Measurements from ENCODE around the gene PRRG2. TPM values are rescaled to one million over a fixed set of nuclear protein-coding genes. Genes with fewer than 3 reads are reported as not detected.

The PRRG2 gene
- polyA plus RNA-seq, 6 donors from 2014 or later, result 0.20 to 0.79 (median 0.62) TPM; not detected in 1

DNA sequence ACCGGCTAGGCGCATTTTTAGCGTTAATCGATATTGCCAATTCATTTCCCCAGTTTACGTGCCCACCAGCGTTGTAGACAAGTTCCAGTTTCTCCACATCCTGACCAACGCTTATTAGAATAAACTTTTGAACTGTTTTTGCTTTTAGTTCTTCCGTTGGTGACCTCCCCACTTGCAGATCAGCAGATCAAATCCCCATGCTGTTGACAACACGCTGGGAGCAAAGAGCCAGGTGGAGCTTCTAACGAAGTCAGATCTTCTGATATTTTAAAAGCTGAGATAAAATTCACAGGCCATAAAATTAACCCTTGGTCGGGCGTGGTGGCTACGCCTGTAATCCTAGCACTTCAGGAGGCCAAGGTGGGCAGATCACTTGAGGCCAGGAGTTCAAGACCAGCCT, 32.1 kb upstream of the PRRG2 start:
- H3K4me1 Mint-ChIP-seq, result peaks cover 4 to 17% (median 13%) of the 10 kb centered on the region in 3 donors
- no peaks in the 10 kb centered on the region for H3K36me3 Mint-ChIP-seq
- no peak for ATAC-seq (ENCODE audit: low read depth in 2 of 2)
- DNase-seq, result no peak
- H3K27ac Mint-ChIP-seq, result no peak overlapping the region
- H3K9me3 Mint-ChIP-seq, result no peaks in the 10 kb centered on the region
- no peaks in the 10 kb centered on the region for H3K27me3 Mint-ChIP-seq
- H3K4me3 Mint-ChIP-seq, result no peak overlapping the region

DNA sequence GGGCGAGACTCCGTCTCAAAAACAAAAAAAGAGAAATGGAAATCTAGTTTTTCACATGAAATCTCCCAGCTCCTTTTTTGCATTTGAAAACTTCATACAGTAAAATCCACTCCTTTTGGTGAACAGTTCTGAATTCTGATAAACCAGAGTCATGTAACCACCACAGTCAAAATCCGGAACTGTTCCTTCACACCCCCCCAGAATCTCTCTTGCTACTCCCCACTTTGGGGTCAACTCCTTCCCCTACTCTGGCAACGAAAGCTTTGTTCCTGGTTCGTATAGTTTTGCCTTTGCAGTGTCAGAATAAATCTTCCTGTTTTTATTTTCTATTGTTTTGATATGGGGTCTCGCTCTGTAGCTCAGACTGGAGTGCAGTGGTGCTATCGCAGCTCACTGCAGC, 29.6 kb upstream of the PRRG2 start:
- Mint-ChIP-seq H3K36me3 (no peaks in the 10 kb centered on the region), H3K27me3 (no peaks in the 10 kb centered on the region), H3K4me1 (peaks cover 13 to 18% (median 14%) of the 10 kb centered on the region in 3 donors), H3K4me3 (no peak overlapping the region), H3K27ac (peak overlapping the region in 2 of 6 donors; percentile 50 to 59), H3K9me3 (no peaks in the 10 kb centered on the region)
- ATAC-seq (ENCODE audit: low read depth in 2 of 2), result no peak
- no peak for DNase-seq

DNA sequence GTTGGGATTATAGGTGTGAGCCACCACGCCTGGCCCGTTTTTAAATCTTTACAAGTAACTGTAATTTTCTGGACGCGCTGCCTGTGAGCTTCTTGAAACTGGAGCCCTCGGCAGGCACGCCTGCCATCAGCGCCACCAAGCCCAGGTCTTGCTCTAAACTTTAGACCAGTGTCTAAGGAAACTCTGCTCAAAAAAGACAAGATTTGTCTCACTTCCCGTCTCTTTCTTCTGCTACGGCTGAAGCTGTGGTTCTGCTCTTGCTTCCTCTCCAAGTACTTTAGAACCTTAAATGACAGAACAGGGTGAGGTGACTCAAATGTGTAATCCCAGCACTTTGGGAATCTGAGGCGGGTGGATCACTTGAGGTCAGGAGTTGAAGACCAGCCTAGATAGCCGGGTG, 28.4 kb upstream of the PRRG2 start:
- ATAC-seq (ENCODE audit: low read depth in 2 of 2), result no peak
- peak overlapping the region in 2 of 6 donors; percentile 33 to 54 for H3K27ac Mint-ChIP-seq
- no peak for DNase-seq
- peaks cover 10 to 12% (median 12%) of the 10 kb centered on the region in 3 donors for H3K4me1 Mint-ChIP-seq
- H3K36me3 Mint-ChIP-seq, result peaks cover 5 to 6% of the 10 kb centered on the region in 2 donors
- no peaks in the 10 kb centered on the region for H3K9me3 Mint-ChIP-seq
- no peaks in the 10 kb centered on the region for H3K27me3 Mint-ChIP-seq
- H3K4me3 Mint-ChIP-seq, result peak overlapping the region in 1 of 8 donors; percentile 11

DNA sequence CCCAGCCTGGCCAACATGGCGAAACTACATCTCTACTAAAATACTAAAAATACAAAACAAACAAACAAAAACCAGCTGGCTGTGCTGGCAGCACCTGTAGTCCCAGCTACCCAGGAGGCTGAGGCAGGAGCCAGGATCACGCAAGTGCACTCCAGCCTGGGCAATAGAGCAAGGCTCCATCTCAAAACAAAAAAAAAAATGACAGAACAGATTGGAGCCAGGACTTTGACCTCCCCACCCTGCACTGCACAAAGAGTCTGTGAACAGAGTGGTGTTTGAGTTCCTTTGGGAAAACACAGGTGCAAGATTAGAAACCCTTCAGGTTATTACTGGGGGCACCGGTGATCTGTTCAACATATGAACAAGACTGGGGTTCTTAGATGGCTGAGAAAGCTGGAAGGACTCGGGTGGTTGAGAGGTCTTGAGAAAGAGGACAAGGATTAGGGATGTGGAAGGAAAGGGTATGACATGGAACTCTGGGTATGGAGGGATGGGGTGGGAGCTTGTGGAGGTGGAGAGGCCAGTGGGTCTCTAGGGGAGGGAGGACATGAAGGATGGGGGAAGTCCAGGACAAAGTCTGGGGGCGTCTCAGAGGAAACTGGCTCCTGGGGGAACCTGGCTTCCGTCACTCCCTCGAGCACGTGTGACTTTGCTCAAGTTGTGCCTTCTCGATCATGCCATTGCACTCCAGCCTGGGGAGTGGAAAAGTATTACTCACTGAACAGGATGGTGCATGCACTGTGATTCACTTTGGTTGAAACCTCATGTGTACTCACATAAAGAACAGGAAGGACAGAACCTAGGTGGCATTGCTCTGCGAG, 27.5 kb upstream of the PRRG2 start:
- no peak for DNase-seq
- Mint-ChIP-seq H3K36me3 (peaks cover 5 to 8% of the 10 kb centered on the region in 2 donors), H3K27ac (peak overlapping the region in 1 of 6 donors; percentile 46), H3K9me3 (no peaks in the 10 kb centered on the region), H3K4me1 (peaks cover 10 to 12% (median 12%) of the 10 kb centered on the region in 3 donors), H3K27me3 (no peaks in the 10 kb centered on the region), H3K4me3 (no peak overlapping the region)
- ATAC-seq (ENCODE audit: low read depth in 2 of 2), result no peak

DNA sequence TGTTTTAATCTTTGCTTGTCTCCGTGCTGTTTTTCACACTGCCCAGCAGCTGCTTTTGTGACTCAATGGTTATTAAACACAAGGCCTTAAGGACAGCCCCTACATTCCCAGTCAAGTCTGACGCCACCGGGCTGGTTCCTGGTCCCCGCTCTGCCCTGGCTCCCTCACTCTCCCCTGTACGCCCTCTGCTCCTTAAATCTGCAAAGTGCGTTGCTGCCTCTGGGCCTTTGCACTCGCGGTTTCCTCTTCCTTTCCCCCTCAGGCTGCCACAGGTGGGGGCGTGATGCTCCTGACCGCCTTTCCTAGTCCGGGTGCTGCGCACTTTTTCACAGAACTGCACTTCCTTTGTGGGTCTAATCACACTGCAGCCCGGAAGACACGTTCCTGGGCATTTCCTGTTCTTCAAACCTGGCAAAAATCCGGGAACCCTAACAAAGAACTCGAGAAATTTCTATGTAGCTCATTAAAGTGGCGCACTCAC, 26.4 kb upstream of the PRRG2 start:
- Mint-ChIP-seq H3K4me3 (no peak overlapping the region), H3K4me1 (peaks cover 13 to 17% (median 16%) of the 10 kb centered on the region in 3 donors), H3K36me3 (peaks cover 5 to 8% of the 10 kb centered on the region in 2 donors), H3K27me3 (no peaks in the 10 kb centered on the region), H3K9me3 (no peaks in the 10 kb centered on the region), H3K27ac (peak overlapping the region in 4 of 6 donors; percentile 8 to 74 (median 50))
- ATAC-seq (ENCODE audit: low read depth in 2 of 2) (no peak), DNase-seq (no peak)

DNA sequence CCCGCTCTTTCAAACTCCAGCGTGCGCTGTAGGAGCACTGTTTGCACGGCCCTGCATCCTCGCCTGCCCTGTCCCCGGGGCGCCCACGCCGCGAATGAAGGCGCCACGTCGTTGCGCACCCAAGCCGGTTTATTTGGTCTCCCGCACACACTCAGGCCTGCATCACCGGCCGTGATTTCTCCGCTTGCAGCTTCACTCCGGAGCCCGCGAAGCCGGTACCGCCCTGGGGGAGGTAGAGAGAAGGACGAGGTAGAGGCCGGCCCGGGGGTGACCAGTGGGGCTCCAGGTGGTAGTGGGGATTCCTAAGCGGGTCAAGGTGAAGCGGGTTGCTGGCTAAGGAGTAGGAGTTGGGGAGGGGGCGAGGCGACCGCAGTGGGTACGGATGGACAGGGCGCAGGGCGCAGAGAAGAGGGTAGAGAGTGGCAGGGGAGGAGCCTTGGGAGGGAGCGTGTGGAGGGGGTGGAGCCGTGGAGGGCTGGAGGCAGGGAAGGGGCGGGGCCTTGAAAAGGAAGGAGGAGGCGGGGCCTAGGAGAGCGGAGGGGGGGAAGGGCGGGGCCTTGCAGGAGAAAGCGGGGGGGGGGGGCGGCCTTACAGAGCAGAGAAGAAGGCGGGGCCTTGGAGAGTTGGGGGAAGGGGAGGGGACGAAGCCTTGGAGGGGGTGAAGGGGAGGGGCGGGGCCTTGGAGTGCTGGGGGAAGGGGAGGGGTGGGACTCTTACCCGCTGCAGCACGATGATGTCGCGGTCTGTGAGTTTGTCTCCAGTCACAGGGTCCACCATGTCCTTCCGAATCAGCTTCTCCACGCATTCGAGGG, 25.3 kb upstream of the PRRG2 start:
- Mint-ChIP-seq H3K36me3 (peaks cover 5 to 8% of the 10 kb centered on the region in 2 donors), H3K9me3 (no peaks in the 10 kb centered on the region), H3K27ac (peak overlapping the region in 2 of 6 donors; percentile 69 to 70), H3K4me1 (peaks cover 24 to 27% (median 26%) of the 10 kb centered on the region in 3 donors), H3K27me3 (no peaks in the 10 kb centered on the region), H3K4me3 (no peak overlapping the region)
- DNase-seq (no peak), ATAC-seq (ENCODE audit: low read depth in 2 of 2) (peak; percentile 27 to 47)

DNA sequence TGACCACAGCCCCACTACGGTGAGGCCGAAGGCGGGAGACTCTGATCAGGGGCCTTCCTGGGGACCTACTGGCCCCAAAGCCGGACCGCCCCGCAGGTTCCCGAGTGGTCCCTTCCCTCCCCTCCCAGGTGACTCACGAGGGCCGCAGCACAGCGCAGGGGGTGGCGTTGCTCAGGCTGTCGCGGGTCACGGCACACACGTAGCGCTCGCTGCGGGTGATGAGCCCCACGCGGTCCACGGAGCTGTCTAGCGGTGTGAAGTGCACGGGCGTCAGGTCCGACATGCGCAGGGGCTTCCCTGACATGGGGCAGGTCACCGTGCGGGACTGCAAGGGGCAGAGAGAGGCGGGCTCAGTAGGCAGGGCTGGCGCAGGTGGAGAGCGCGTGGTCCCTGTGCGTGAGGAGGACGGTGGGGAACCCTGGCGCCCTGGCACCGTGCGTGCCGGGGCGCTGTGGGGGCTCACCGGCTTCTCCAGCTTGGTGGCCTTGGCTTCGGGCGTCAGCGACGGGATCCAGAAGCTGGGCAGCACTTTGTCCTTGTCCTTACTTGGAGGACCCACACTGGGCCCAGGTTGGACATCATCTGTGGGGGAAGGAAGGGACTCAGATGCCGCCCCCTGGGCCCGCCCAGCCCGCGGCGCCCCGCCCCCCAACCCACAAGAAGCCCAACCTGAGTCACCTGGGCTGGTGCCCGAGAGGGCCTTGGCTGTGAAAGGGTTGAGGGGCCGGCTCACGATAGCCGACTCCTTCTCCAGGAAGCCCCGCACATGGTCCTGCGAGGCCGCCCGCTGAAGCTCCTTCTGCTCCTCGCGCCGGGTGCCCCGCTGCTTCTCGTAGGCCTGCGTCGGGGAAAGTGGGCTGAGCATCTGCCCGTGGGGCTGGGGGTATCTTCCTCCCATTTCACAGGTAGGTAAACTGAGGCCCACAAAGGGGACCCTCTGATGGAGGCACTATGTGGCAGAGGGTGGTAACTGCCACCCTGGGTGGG, 24.4 kb upstream of the PRRG2 start:
- Mint-ChIP-seq H3K27ac (no peak overlapping the region), H3K27me3 (no peaks in the 10 kb centered on the region), H3K4me3 (no peak overlapping the region), H3K9me3 (no peaks in the 10 kb centered on the region), H3K4me1 (peaks cover 30 to 34% (median 33%) of the 10 kb centered on the region in 3 donors), H3K36me3 (peaks cover 5 to 8% of the 10 kb centered on the region in 2 donors)
- ATAC-seq (ENCODE audit: low read depth in 2 of 2) (no peak), DNase-seq (no peak)

DNA sequence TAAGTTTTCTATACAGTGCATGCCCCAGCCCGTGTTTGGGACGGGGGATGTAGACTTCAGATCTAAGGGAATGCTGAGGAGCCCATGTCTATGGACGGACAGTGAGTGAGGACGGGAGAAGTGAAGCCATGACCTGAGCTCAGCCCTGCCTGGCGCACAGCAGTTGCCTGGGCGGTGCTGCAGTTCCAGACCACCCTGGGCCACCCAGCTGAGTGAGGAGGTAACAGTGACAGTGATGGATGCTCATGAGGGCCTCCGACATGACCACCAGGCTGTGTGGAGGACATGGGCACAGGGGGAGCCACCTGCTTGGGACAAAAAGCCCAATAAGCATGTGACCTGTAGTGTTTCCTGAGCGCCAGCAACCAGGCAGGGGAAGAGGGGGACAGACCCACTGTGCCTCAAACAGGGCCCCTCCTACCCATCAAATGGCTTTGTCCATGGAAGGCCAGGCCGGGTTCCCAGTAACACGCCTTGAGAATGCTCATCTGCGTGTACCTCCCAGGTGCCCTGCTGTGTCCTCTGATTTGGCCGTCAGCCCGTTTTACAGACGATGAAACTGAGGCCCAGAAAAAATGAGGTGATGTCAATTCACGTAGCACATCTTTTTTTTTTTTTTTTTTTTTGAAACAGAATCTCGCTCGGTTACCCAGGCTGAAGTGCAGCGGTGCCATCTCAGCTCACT, 23.3 kb upstream of the PRRG2 start:
- H3K4me1 Mint-ChIP-seq, result peaks cover 34 to 35% (median 34%) of the 10 kb centered on the region in 3 donors
- peak overlapping the region in 1 of 6 donors; percentile 47 for H3K27ac Mint-ChIP-seq
- peaks cover 5 to 8% of the 10 kb centered on the region in 2 donors for H3K36me3 Mint-ChIP-seq
- no peak for DNase-seq
- no peaks in the 10 kb centered on the region for H3K9me3 Mint-ChIP-seq
- no peaks in the 10 kb centered on the region for H3K27me3 Mint-ChIP-seq
- H3K4me3 Mint-ChIP-seq, result no peak overlapping the region
- ATAC-seq (ENCODE audit: low read depth in 2 of 2), result no peak

DNA sequence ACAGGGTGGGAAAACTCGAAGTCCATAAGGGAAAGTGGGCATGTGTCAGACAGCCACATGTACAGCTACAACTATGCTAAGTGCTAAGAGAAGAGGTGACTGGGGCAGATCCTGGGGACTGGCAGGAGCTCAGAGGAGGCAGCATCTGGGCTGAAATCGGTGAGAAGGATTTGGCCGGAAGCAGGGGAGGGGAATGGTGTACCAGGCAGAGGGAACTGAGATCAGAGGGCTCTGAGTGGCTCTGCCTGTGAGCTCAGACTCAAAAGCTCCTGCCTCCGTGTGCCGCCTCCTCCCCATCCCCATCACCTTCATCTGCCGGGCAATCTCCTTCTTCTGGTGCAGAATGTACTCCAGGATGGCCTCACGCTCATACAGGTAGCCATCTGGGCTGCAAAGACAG, 22.5 kb upstream of the PRRG2 start:
- DNase-seq (no peak), ATAC-seq (ENCODE audit: low read depth in 2 of 2) (no peak)
- H3K9me3 Mint-ChIP-seq, result no peaks in the 10 kb centered on the region
- peaks cover 32 to 37% (median 35%) of the 10 kb centered on the region in 3 donors for H3K4me1 Mint-ChIP-seq
- H3K27me3 Mint-ChIP-seq, result no peaks in the 10 kb centered on the region
- H3K36me3 Mint-ChIP-seq, result peaks cover 5 to 8% of the 10 kb centered on the region in 2 donors
- no peak overlapping the region for H3K4me3 Mint-ChIP-seq
- H3K27ac Mint-ChIP-seq, result no peak overlapping the region

DNA sequence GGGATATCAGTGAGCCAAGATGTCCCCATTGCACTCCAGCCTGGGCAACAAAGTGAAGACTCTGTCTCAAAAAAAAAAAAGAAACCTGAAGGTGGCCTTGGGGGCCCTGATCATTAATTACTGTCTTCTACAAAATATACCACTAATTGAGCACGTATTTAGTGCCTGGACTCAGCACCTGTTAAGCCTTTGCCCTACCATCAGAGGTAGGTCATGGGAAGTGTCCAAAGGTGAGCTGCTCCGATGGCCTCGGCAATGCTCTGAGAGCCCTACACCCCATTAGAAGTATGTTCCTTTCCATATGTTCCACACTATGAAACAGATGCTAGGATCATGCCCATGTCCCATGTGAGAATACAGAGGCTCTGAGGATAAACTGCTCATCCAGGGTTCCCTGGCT, 21.7 kb upstream of the PRRG2 start:
- DNase-seq, result no peak
- peak overlapping the region in 3 of 8 donors; percentile 19 to 54 (median 54) for H3K4me3 Mint-ChIP-seq
- no peak for ATAC-seq (ENCODE audit: low read depth in 2 of 2)
- peaks cover 5 to 8% of the 10 kb centered on the region in 2 donors for H3K36me3 Mint-ChIP-seq
- peak overlapping the region in 3 of 6 donors; percentile 85 to 97 (median 90) for H3K27ac Mint-ChIP-seq
- H3K9me3 Mint-ChIP-seq, result no peaks in the 10 kb centered on the region
- no peaks in the 10 kb centered on the region for H3K27me3 Mint-ChIP-seq
- H3K4me1 Mint-ChIP-seq, result peaks cover 34 to 36% (median 34%) of the 10 kb centered on the region in 3 donors

DNA sequence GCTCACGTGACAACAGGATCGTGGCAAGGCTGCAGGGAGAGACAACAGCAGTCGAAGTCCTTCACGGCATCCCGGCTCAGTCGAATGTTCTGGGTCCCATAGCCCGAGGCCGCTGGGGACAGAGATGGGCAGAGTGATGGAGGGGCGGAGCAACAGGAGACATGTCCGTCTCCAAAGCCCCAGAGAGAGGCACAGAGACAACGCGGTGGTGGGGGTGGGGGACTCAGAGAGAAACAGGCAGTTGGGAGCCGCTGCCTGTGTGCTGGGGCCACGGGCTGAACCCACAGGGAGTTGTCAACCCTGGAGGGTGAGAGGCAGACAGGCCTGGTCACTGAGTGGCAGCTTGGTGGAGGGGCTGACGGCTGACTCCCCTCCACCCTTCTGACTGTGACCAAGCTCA, 21.2 kb upstream of the PRRG2 start:
- ATAC-seq (ENCODE audit: low read depth in 2 of 2), result no peak
- H3K27me3 Mint-ChIP-seq, result no peaks in the 10 kb centered on the region
- DNase-seq, result no peak
- peak overlapping the region in 5 of 6 donors; percentile 85 to 97 (median 90) for H3K27ac Mint-ChIP-seq
- peaks cover 34 to 36% (median 35%) of the 10 kb centered on the region in 3 donors for H3K4me1 Mint-ChIP-seq
- peaks cover 5 to 8% of the 10 kb centered on the region in 2 donors for H3K36me3 Mint-ChIP-seq
- peak overlapping the region in 6 of 8 donors; percentile 19 to 69 (median 54) for H3K4me3 Mint-ChIP-seq
- H3K9me3 Mint-ChIP-seq, result no peaks in the 10 kb centered on the region

DNA sequence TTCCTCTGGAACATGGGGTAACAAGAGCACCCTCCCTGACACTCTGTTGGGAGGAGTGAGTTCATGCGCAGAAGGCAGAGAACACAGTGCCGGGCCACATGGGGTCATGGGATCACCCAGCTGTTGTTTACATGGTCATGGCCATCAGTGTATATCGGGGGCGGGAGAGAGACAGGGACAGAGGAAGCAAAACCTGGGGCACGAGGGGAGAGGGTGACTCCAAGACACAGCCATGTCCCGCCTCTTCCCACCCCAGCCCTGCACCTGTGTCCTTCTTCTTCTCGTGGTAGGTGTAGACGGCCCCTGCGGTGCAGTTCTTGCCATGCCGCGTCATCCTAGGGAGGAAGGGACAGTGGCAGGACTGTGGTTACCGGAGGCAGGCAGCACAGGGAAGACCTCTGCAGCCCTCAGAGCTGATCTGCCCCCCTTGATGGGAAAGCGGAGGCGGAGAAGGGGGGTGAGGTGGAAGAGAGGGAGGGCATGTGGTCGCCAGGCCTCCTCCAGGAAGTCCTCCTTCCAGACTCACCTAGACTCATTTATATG, 20.7 kb upstream of the PRRG2 start:
- H3K4me1 Mint-ChIP-seq, result peaks cover 36 to 39% (median 37%) of the 10 kb centered on the region in 3 donors
- H3K9me3 Mint-ChIP-seq, result no peaks in the 10 kb centered on the region
- DNase-seq (peak; percentile 21), ATAC-seq (ENCODE audit: low read depth in 2 of 2) (peak; percentile 70 to 74)
- peaks cover 5 to 8% of the 10 kb centered on the region in 2 donors for H3K36me3 Mint-ChIP-seq
- H3K27ac Mint-ChIP-seq, result peak overlapping the region in 5 of 6 donors; percentile 85 to 97 (median 90)
- H3K4me3 Mint-ChIP-seq, result peak overlapping the region in 6 of 8 donors; percentile 45 to 85 (median 68)
- no peaks in the 10 kb centered on the region for H3K27me3 Mint-ChIP-seq

All from naive B cell (primary cell).